D721Med (cell line): ENCODE measurements around the gene PSG6.
"Not testable (repeated sequence)": the region's sequence is repeated elsewhere in the genome, so short reads cannot be mapped to it uniquely, and the experiment has no call there.

Experiments
- DNase-seq: peaks from one replicate; pipeline ENCODE4 v3.0.0; 2011; ENCODE audit warnings: low spot score; ENCODE audit not compliant: insufficient read length
- FAIRE-seq: peaks from 2 replicates; lab custom pipeline; 2011; peaks lifted over from hg19 to GRCh38; lab: Jason Lieb, UNC
- CTCF ChIP-seq: IDR thresholded peaks from 2 replicates; pipeline ENCODE4 v1.5.1; 2012; ENCODE audit warnings: mild to moderate bottlenecking, control low read depth; ENCODE audit not compliant: insufficient read depth; ENCODE audit errors: missing control alignments

Gene PSG6

GRCh38 chr19:42906162-42906561 lies 11.5 kb downstream of the PSG6 start:
- FAIRE-seq, DNase-seq: not testable (repeated sequence)

GRCh38 chr19:42900561-42900960 lies 17.1 kb downstream of the PSG6 start:
- DNase-seq, FAIRE-seq: not testable (repeated sequence)

GRCh38 chr19:42899674-42900073 lies 18.0 kb downstream of the PSG6 start:
- not testable (repeated sequence) for FAIRE-seq, DNase-seq

- FAIRE-seq, DNase-seq: not testable (repeated sequence)
These were observed 18.6 kb downstream of the PSG6 start for GRCh38 chr19:42899110-42899509.

- not testable (repeated sequence) for FAIRE-seq
These were observed 19.0 kb downstream of the PSG6 start for GRCh38 chr19:42898656-42899055.

GRCh38 chr19:42897729-42898128 lies 20.0 kb downstream of the PSG6 start:
- DNase-seq: not testable (repeated sequence)

More at GRCh38 chr19:42898656-42899055, 19.0 kb downstream of the PSG6 start:
- DNase-seq: not testable (repeated sequence)

GRCh38 chr19:42890446-42890845 lies 27.2 kb downstream of the PSG6 start:
- not testable (repeated sequence) for DNase-seq, FAIRE-seq

More at GRCh38 chr19:42897729-42898128, 20.0 kb downstream of the PSG6 start:
- not testable (repeated sequence) for FAIRE-seq

- not testable (repeated sequence) for FAIRE-seq, DNase-seq
These were observed 29.7 kb downstream of the PSG6 start for GRCh38 chr19:42887876-42888445.

- not testable (repeated sequence) for DNase-seq, FAIRE-seq
These were observed 35.0 kb downstream of the PSG6 start for GRCh38 chr19:42882730-42883129.

- not testable (repeated sequence) for FAIRE-seq, DNase-seq
These were observed 35.7 kb downstream of the PSG6 start for GRCh38 chr19:42882010-42882409.

GRCh38 chr19:42881279-42881678 lies 36.4 kb downstream of the PSG6 start:
- peak; percentile 37 for TF ChIP-seq CTCF
- DNase-seq, FAIRE-seq: not testable (repeated sequence)

- not testable (repeated sequence) for FAIRE-seq, DNase-seq
These were observed 37.1 kb downstream of the PSG6 start for GRCh38 chr19:42880621-42881020.

GRCh38 chr19:42879613-42880012 lies 38.1 kb downstream of the PSG6 start, which contains the start of gene PSG1:
Gene PSG1, minus strand, starts transcription at chr19:42879713. Its CDS starts 132 bp downstream, at chr19:42879581.
- no peak for DNase-seq
- FAIRE-seq: no peak
- TF ChIP-seq CTCF: no peak

- not testable (repeated sequence) for FAIRE-seq, DNase-seq
These were observed 41.1 kb downstream of the PSG6 start for GRCh38 chr19:42876596-42876995.

GRCh38 chr19:42875881-42876280 lies 41.8 kb downstream of the PSG6 start:
- not testable (repeated sequence) for FAIRE-seq, DNase-seq

GRCh38 chr19:42874901-42875813 lies 42.5 kb downstream of the PSG6 start:
- FAIRE-seq, DNase-seq: not testable (repeated sequence)

- DNase-seq, FAIRE-seq: not testable (repeated sequence)
These were observed 43.6 kb downstream of the PSG6 start for GRCh38 chr19:42874136-42874535.
